HG02840 (cell line): ENCODE measurements around the gene SGIP1.
"Not testable (repeated sequence)": the region's sequence is repeated elsewhere in the genome, so short reads cannot be mapped to it uniquely, and the experiment has no call there.

Experiments
- ATAC-seq: cut with Tn5 transposase; IDR thresholded peaks from one replicate; pipeline ENCODE4 v1.9.1; 2021; ENCODE audit warnings: mild to moderate bottlenecking, moderate library complexity, moderate number of reproducible peaks; ENCODE audit not compliant: unreplicated experiment, low FRiP score

The SGIP1 gene

DNA sequence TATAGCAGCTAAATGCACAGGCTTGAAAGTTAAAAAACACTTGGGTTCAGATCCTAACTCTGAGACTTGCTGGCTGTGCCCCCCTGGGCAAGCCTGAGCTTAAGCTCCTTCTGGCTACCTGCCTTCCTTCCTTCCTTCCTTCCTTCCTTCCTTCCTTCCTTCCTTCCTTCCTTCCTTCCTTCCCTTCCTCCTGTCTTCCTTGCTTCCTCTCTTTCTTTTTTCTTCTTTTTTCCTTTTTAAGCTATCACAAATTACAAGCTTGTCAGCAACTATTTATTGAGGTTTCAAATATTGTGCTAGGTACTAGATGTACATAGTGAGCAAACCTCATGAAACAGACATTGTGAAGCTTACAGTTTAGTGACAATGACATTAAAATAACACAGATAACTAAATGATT is 15.1 kb downstream of the SGIP1 start:
- no peak for ATAC-seq

DNA sequence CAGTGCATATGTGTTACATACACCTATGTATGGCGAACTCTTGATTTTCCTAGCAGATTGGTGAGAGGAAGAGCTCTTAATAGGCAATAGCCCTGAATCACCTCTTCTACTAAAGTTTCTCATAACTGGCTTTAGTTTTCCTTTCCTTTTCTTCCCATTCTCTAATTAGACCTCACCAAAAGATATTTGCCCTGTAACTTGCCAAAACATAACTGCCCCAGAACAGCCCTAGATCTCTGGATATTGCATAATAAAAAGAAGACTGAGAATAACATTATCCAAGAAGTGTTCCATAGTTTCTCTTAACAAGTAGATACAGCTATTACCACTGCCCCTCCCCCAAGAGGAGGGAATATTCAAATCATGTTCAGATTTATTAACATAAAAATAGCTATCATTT is 16.3 kb downstream of the SGIP1 start:
- ATAC-seq: no peak

DNA sequence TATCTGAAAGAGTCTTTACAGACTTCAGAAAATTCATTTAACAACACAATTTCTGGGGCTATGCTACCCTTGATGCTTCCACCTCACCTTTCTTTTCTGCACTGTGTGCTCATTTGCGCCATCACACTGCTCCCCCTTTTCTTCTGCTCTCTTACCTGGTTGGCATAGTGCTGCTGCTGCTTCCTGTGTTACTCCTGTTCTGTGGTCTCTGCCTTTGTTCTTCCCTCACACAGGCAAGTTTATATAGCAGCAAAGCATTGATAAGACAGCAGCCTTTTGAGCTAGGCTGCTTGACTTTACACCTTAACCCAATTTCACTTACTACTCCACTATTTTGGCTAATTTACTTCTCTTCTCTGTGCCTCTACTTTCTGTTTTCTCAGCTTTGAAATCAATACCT is 18.3 kb downstream of the SGIP1 start:
- no peak for ATAC-seq

DNA sequence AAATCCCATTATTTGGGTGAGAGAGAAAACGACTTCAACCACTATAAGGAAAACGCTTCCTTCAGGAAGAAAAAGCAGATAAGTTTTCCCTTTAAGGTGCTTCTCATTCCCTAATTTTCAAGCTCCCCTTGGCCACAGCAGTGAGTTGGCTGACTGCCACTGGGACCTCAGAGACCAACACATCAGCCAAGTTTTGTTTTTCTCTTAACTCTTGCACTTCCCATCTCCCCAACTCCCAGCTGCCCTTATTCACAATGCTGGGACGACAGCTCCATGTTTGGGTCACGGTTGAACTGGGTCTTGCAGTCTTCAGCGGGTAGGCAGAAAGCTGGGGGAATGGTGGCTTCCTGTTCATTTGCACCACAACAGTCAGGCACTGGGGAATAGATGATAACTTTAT is 18.9 kb downstream of the SGIP1 start:
- ATAC-seq: no peak

DNA sequence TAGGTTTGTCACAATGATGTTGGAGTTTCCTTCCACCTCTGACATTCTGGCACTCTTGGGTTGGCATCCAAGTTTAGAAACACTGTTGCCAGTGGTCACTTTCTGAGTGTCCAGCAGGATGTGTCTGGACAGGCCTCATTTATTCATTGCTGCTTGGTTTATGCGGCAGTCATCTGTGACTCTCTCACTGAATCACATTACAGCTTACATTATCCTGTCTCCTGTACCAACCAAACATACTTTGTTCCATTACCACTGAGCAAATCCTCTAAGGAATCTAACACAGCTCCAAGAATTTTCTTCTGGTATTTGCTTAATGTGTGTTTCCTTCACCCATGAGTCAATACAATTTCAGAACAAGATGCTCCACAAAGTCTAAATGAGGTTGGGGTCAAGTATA is 19.9 kb downstream of the SGIP1 start:
- ATAC-seq: no peak

DNA sequence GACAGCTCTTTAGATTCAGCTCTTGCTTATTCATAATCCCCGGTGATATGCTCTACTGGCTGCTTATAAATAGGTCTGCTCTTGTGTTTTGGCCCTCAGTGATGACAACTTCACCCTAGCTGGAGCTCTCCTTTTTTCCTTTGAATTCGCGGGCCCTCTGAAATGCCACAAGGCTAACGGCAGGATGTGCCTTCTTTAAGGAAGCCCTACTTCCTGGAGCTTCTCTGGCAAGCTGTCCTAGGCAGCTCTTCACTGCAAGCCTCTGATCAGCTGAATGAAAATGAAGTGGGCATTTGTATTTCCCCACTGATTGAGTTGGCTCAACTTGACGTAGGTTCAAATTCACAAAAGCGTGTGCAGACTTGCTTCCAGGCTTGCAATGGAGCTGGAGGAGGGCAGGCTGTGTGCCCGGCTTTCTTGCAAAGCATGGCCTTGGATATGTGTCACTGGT is 22.2 kb downstream of the SGIP1 start:
- no peak for ATAC-seq

DNA sequence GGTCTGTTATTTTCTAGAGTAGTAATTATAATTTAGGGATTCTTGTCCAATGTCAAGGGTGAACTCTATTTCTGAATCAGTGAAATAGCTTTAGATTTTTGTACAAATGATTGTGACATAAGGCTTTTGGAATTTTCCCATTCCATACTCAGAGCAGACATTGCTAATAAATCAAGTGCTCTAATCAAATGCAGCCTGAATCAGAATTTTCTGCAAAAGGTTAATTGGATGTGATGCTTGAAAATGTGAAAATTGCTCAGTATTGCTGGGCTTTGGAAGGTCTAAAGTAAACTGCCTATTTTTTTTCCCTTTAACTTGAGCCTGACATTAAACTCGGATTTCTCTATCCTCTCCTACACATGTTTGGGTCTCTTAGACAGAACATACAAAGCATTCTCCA is 23.2 kb downstream of the SGIP1 start:
- ATAC-seq: no peak

DNA sequence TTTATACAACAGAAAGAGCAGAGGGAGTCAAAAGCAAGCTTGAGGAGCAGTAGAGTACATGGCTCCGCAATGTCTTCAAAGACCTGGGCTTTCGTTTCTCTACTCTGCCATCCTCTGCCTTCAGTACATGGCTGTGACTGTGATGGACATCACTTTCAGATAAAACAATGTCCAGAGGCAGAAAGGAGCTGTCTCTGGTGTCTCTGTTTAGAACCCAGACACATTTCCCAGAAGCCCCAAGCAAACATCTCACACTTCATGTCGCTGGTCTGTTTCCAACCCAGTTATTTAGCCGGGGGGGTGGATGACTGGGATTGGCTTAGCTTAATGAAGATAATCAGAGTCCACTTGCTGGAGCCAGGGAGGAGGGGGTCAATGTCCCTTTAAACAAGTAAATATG is 25.6 kb downstream of the SGIP1 start:
- no peak for ATAC-seq

DNA sequence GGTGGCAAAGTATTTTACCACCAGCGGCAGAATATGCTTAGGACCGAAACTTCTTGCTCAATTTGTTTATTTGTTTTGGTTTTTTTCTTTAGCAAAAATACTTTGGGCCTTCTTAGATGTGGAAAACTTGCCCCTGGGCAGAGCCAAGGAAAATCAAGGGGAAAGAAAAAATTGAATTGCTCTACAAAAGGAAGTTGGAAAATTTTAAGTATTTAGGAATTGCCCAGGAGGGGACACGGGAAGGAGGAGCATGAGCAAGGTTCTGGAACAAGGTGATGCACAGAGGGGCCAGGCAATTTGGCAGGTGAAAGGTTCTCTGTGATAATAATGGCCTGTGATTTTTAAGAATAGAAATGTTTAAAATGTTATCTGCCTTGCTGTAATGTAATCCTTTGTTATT is 28.6 kb downstream of the SGIP1 start:
- ATAC-seq: no peak

DNA sequence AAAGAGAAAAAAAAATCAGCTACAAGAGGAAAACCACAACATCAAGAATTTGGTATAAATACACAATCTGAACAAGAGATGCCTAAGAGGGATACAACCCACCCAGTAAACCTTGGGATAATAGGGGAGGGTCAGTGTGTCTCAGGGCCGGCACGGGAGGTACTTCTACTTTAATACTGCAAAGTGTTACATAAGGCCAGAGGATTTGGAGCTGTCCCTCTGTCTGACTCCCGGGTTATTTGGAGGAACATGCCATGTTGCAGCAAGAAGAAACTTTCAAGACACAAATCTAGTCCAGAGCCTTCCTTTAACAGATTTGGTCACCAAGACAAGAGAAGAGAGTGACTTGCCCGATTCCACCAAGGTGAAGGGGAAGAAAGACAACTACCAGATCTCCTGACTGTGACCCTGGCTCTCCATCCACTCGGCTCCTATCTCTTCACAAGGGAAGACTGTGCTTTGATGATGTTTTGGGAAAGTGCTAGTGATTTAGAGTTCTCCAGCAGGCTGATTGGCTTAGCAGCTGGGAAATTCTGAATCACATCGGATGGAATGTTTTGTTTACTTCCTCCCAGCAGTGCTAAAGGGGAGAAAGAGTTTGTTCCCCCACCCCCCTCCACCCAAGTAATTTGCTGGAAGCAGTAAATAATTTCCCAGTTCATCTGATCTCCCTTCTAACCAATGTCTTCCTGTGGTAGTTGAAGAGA is 29.3 kb downstream of the SGIP1 start:
- ATAC-seq: no peak

DNA sequence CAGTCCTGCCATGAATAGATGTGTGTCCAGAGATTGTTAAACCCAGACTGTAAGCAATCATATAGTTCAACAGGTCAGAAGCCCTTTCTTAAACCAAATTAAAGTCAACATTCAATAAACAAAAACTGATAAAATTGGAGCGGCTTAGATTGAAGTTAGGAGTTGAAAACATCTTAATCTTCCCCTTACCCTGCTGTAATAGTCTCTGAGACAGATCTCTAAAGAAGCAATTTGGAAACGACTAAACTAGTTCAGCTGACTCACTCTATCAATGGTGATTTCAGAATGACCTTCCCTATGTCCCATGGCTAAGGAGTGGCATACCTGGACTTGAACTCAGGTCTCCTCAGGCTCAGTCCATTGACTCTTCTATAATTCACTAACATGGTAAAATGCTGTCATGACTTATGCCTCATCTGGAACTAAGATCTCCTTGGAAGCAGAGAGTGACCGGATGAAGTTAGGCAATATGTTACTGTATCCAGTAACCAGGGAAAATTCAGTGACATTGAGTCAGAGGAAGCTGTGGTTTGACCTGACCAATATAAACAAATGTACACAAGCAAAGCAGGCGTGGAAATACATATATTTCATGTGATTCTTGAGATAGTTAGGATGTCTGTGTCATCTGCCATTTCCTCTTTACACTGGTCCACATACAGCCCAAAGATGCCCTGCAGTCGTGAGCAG is 30.1 kb downstream of the SGIP1 start:
- ATAC-seq: no peak

DNA sequence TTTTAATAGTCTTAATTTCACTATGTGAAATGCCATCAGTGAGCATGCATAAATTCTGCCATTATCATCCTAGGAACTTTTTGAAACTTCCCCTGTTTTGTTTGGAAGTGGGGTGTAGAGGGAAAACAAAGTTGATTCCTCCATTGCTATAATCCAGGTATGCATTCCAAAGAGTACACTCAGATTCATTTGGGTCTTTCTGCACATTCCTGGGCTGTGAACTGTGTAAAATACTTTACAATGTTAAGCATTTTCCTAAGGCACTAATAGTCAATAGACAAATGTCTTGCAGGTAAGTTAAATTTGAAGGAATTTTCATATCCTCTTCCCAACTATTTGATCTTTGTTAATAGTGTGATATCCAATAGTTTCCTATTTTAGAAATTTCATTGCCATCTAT is 36.2 kb downstream of the SGIP1 start:
- ATAC-seq: no peak

DNA sequence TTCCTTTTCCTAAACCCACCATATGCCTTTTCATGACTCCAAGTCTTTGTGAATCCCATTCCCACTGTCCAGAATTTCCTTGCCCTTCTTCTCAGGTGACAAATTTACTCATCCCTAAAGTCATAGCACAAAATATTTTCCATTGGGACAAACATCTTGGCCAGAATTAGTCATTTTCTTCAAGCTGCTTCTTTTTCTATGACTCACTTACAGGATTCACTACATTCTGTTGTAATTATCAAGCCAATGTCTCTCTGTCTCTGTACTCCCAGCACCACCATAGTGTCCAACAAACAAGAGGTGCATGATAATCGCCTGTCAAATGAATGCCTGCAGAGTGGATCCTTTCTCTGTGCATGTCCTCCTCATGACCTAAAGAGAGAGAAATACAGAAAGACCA is 37.8 kb downstream of the SGIP1 start:
- ATAC-seq: no peak

DNA sequence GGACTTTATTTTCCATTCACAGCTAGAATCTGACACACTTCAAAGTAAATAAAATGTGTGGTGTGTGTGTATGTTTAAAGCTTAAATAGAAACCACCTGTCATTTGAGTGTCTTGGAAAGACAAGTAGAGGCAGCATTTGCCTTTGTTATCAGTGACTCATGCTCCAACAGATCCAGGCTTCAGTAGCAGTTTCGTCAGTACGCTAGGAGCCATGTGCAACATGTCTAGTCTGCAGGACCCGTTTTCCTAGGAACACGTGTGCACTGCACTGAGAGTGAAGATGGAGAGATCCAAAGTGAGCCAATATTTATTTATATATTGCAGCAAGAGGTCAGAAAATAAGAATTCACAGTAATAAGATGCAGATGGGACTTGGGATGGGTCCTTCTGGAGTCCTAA is 41.8 kb downstream of the SGIP1 start:
- no peak for ATAC-seq

DNA sequence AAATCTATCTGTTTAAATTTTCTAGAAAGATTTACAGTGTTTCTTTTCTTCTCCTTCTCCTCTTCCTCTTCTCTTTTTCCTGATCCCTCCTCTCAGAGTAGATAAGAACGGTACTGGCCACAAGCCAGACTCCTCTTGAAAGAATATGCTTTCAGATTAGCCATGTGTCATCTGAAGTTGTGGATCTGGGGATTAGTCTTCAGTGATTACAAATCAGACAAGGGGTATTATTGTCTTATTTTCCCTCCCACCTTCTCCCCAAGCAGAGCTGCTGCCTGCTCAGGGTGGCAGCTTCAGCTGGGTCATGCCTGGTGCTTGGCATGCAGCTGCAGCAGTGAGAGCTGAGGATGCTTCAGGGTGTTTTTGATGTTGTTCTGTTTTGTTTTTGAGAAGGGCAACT is 42.7 kb downstream of the SGIP1 start:
- ATAC-seq: no peak

DNA sequence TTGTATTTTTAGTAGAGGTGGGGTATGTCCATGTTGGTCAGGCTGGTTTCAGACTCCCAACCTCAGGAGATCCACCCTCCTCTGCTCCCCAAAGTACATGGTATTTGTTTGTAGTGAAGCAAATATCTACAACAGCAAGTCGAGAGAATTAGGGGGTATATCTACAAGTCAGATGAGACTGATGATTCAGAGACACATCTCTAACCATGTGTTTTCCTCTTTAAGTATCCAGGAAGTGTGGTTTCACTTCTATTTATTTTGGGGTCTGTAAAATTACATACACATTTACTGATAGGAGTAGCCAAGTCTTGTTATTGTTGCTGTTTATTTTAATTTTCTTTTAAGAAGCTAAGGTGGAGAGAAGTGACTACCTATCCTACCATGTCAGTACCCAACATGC is 44.9 kb downstream of the SGIP1 start:
- no peak for ATAC-seq

DNA sequence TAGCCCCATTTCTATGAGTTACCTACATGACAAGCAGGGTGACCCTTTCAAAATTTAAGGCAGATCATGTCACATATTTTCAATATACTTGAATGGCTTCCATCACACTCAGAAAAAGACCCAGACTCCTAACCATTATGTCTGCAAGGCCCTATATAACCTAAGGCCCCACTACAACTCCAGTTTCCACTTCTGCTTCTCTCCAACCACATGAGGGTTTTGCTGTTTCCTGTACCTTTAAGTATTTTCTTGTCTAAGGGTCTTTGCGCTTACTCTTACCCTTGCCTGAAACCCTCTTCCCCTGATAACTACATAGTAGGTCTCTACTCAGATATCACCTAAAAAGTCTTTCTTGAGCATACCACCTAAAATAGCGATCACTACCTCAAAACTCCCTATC is 46.1 kb downstream of the SGIP1 start:
- no peak for ATAC-seq

DNA sequence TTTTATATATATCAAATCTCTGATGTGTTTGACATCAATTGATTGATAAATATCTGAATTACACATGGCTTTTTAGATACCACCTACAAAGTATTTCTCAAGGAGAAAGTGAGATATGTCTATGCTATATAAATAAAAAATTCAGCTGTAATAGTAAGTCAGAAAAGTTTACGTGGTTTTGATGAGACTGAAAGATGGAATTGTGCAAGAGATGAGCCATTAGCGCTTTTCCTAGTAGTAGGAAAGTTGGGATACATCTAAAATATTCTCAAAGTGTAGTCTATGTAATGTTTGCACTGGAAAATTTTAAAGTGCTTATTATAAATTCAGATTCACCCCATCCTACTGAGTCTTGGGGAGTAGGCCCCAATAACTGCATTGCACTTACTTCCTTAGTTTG is 49.1 kb downstream of the SGIP1 start:
- no peak for ATAC-seq

DNA sequence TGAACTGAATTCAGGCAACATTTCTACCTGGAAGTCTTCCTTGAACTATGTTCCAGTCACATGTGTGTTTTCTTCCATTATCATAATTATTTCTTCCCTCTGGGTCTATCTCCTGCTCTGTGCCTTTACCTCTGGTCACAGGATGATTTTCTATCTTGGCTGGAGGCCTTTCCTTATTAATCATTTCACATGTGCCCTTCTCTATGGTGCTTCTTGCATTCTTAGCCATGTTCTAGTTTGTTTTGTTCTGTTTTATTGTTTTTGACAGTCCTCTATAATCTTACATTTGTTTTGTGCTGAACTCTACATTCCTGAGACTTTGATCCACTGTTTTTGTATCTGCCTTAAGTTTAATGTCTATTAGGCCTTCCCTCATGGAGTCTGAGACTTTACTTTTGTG is 51.0 kb downstream of the SGIP1 start:
- ATAC-seq: no peak

DNA sequence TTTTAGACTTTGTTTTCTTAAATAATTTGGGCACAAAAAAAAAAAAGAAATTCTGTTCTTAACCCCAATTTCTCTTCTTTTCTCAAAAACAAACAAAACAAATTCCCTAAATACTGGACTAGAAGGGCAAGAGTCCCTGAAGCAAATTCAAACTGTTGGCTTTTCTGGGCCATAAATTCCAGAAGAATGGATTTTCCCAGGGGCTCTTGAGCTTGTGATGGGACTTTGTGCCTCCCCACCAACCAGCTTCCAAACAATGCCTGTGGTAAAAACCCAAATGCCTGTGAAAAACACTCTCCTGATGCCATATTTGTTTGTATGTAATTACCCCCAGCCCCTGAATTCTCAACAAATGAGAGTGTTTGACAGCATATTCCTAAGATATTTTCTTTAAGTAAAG is 55.4 kb downstream of the SGIP1 start:
- ATAC-seq: no peak

DNA sequence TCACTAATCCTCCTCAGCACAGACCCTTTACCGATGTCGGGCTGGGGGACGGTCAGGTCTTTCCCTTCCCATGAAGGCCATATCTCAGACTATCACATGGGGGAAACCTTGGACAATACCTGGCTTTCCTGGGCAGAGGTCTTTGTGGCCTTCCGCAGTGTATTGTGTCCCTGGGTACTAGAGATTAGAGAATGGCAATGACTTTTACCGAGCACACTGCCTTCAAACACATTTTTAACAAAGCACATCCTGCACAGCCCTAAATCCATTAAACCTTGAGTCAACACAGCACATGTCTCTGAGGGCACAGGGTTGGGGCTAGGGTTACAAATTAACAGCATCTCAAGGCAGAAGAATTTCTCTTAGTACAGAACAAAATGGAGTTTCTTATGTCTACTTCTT is 58.2 kb downstream of the SGIP1 start:
- not testable (repeated sequence) for ATAC-seq

DNA sequence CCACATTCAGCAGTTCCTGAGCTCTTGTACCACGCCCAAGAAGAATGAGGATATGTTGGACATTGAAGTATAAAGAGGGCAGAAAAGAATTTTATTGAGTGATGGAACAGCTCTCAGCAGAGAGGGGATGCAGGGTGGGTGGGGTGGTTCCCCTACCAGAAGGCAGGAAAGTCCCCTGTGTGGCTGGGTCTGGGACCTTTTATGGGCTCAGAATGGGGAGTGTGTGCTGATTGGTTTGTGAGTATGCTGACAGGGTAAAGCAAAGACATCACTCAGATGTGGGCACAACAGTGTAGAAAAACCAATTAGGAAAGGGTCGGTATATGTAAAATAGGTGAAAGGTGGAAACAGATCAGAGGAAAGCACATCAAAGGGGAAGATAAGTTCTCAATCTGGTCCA is 62.2 kb downstream of the SGIP1 start:
- ATAC-seq: no peak
